HepG2 (cell line): ENCODE measurements around the gene ZNF33A. TPM values are rescaled to one million over a fixed set of nuclear protein-coding genes. Genes with fewer than 3 reads are reported as not detected.

Experiments
- CEBPG ChIP-seq: IDR thresholded peaks from 2 replicates; pipeline ENCODE4 v1.6.1; 2016
- GPN1 ChIP-seq: sonication (generic); formaldehyde crosslinking; IDR thresholded peaks from 2 replicates; pipeline ENCODE4 v1.5.1; 2020; ENCODE audit warnings: missing genetic modification reagents, borderline replicate concordance
- SNAPC2 ChIP-seq: sonication (generic); formaldehyde crosslinking; IDR thresholded peaks from 2 replicates; pipeline ENCODE4 v1.8.1; 2022; ENCODE audit warnings: mild to moderate bottlenecking, missing genetic modification reagents
- STAG1 ChIP-seq: sonication (generic); formaldehyde crosslinking; IDR thresholded peaks from 2 replicates; pipeline ENCODE4 v1.4.0; 2020; ENCODE audit warnings: missing genetic modification reagents
- YEATS2 ChIP-seq: sonication (generic); formaldehyde crosslinking; IDR thresholded peaks from 2 replicates; pipeline ENCODE4 v1.4.0; 2020; ENCODE audit warnings: missing genetic modification reagents, borderline replicate concordance
- ZBTB2 ChIP-seq: sonication (generic); formaldehyde crosslinking; IDR thresholded peaks from 2 replicates; pipeline ENCODE4 v1.8.0; 2022; ENCODE audit warnings: low read depth, missing genetic modification reagents
- ZFP90 ChIP-seq: sonication (generic); formaldehyde crosslinking; IDR thresholded peaks from 2 replicates; pipeline ENCODE4 v1.8.0; 2022; ENCODE audit warnings: missing genetic modification reagents, mild to moderate bottlenecking, inconsistent platforms, borderline replicate concordance
- ZHX2 ChIP-seq, 2 experiments: sonication (generic) in 1 of 2; formaldehyde crosslinking in 1 of 2; IDR thresholded peaks; 2 replicates each; pipeline versions ENCODE4 v1.6.1 to v1.9.0; 2014 to 2022; ENCODE audit warnings: antibody characterized with exemption in 1 of 2, borderline replicate concordance in 1 of 2, inconsistent platforms in 1 of 2, low read depth in 1 of 2, missing genetic modification reagents in 1 of 2
- ZKSCAN1 ChIP-seq: fragments of 150-350 bp; IDR thresholded peaks from 2 replicates; pipeline ENCODE4 v1.6.1; 2014; ENCODE audit warnings: low read length
- ZNF605 ChIP-seq: sonication (generic); formaldehyde crosslinking; IDR thresholded peaks from 2 replicates; pipeline ENCODE4 v1.8.0; 2022; ENCODE audit warnings: mild to moderate bottlenecking, missing genetic modification reagents
- ZNF746 ChIP-seq: sonication (generic); formaldehyde crosslinking; IDR thresholded peaks from 2 replicates; pipeline ENCODE4 v1.8.0; 2022; ENCODE audit warnings: mild to moderate bottlenecking, missing genetic modification reagents
- ZNF777 ChIP-seq: sonication (generic); formaldehyde crosslinking; IDR thresholded peaks from 2 replicates; pipeline ENCODE4 v1.4.0; 2020; ENCODE audit warnings: missing genetic modification reagents
- ZNF891 ChIP-seq: sonication (generic); formaldehyde crosslinking; IDR thresholded peaks from 2 replicates; pipeline ENCODE4 v1.5.0; 2020; ENCODE audit warnings: mild to moderate bottlenecking, missing genetic modification reagents
- polyA plus RNA-seq, 8 experiments: library from polyadenylated mRNA; depleted of rRNA in 3 of 8; stranded (reverse) in 7 of 8; unstranded in 1 of 8; fragments of >200 nt; fragmentation: Illumina TruSeq in 4 of 8; extraction: Trizol in 4 of 8; gene quantifications; 2 replicates each; pipeline versions ENCODE4 v1.2.1 to v1.2.3, GENCODE V29; 2011 to 2016; ENCODE audit warnings: low read depth in 4 of 8, missing spikeins in 1 of 8, mixed read lengths in 1 of 8; ENCODE audit not compliant: insufficient read depth in 1 of 8
- total RNA-seq, 5 experiments: library from RNA; depleted of rRNA; stranded (reverse); fragments of >200 nt; fragmentation: Illumina TruSeq; extraction: Trizol; gene quantifications; 2 replicates each; pipeline ENCODE4 v1.2.3, GENCODE V29; 2016; ENCODE audit warnings: low read depth in 1 of 5
- TF ChIP-seq, protein P1 (sequence below): sonication (generic); formaldehyde crosslinking; IDR thresholded peaks from 2 replicates; pipeline ENCODE4 v1.4.0; 2020; ENCODE audit warnings: missing genetic modification reagents
- TF ChIP-seq, protein P2 (sequence below): sonication (generic); formaldehyde crosslinking; IDR thresholded peaks from 2 replicates; pipeline ENCODE4 v1.4.0; 2020; ENCODE audit warnings: mild to moderate bottlenecking, missing genetic modification reagents

ZNF33A gene
- total and polyA plus RNA-seq, 2 of the 13 experiments (the other 11 are each of a cell fraction or from before 2014, with no cell fraction given): 13.1 to 22.5 TPM

DNA sequence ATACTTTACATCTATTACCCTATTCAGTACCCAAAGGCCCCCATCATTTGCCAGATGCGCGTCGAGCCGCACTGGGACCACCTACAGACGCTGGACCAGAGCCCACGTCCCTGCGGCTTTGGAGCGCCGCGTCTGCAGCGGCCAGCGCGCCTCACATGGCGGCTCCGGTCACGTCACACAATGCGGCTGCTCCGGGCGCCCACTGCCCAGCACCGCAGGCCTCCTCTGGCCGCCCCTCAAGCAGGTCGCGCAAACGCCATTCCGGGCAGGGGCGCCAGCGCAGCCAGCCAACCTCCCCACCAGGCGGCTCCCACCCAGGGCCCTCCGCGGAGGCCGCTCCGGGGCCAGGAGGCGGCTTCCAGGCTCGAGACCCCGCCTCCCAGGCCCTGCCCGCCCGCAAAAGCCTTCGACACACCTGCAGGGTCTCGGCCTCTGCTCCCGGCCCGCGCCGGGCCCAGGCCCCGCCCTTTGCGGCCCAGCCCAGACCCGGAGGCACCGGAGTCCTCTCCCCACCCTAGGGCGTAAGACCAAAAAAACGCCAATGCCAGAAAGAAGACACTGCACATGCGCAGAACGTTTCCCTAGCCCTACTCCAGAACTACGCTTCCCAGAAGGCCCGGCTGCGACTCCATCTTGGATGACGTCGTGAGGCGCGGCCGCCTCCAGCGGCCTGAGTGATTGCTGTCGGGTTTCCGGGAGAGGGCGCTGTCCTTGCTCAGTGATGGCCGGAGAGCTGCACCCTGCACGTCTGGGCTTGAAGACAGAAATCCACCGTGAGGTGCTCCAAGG is 34.2 kb upstream of the ZNF33A start, which contains the start of gene ZNF25 (continued):
- TF ChIP-seq, protein P1, sequence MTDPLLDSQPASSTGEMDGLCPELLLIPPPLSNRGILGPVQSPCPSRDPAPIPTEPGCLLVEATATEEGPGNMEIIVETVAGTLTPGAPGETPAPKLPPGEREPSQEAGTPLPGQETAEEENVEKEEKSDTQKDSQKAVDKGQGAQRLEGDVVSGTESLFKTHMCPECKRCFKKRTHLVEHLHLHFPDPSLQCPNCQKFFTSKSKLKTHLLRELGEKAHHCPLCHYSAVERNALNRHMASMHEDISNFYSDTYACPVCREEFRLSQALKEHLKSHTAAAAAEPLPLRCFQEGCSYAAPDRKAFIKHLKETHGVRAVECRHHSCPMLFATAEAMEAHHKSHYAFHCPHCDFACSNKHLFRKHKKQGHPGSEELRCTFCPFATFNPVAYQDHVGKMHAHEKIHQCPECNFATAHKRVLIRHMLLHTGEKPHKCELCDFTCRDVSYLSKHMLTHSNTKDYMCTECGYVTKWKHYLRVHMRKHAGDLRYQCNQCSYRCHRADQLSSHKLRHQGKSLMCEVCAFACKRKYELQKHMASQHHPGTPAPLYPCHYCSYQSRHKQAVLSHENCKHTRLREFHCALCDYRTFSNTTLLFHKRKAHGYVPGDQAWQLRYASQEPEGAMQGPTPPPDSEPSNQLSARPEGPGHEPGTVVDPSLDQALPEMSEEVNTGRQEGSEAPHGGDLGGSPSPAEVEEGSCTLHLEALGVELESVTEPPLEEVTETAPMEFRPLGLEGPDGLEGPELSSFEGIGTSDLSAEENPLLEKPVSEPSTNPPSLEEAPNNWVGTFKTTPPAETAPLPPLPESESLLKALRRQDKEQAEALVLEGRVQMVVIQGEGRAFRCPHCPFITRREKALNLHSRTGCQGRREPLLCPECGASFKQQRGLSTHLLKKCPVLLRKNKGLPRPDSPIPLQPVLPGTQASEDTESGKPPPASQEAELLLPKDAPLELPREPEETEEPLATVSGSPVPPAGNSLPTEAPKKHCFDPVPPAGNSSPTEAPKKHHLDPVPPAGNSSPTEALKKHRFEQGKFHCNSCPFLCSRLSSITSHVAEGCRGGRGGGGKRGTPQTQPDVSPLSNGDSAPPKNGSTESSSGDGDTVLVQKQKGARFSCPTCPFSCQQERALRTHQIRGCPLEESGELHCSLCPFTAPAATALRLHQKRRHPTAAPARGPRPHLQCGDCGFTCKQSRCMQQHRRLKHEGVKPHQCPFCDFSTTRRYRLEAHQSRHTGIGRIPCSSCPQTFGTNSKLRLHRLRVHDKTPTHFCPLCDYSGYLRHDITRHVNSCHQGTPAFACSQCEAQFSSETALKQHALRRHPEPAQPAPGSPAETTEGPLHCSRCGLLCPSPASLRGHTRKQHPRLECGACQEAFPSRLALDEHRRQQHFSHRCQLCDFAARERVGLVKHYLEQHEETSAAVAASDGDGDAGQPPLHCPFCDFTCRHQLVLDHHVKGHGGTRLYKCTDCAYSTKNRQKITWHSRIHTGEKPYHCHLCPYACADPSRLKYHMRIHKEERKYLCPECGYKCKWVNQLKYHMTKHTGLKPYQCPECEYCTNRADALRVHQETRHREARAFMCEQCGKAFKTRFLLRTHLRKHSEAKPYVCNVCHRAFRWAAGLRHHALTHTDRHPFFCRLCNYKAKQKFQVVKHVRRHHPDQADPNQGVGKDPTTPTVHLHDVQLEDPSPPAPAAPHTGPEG (CRISPR knock-in tag): peak; percentile 86
- TF ChIP-seq ZNF777: peak; percentile 58
- TF ChIP-seq STAG1 (CRISPR knock-in tag): peak; percentile 74
- peak; percentile 57; the same call in 1 of the 2 replicates for TF ChIP-seq ZNF605 (CRISPR knock-in tag)
- TF ChIP-seq YEATS2 (CRISPR knock-in tag): peak; percentile 85
- TF ChIP-seq ZHX2 (IDR thresholded peaks at IDR 0.05; ENCODE audit: low read depth): peak; percentile 88
- TF ChIP-seq ZHX2 (CRISPR knock-in tag; IDR thresholded peaks at IDR 0.05; ENCODE audit: borderline replicate concordance): no peak; the same call in 1 of the 2 replicates
- TF ChIP-seq ZKSCAN1: no peak
- no peak; the same call in 1 of the 2 replicates for TF ChIP-seq ZFP90 (CRISPR knock-in tag)
- TF ChIP-seq ZNF746 (CRISPR knock-in tag): no peak; the same call in 1 of the 2 replicates
- TF ChIP-seq SNAPC2 (CRISPR knock-in tag): no peak
- peak; percentile 72; the same call in 1 of the 2 replicates for TF ChIP-seq GPN1
- TF ChIP-seq ZBTB2: peak; percentile 68
- no peak for TF ChIP-seq CEBPG (CRISPR knock-in tag)
- TF ChIP-seq, protein P2, sequence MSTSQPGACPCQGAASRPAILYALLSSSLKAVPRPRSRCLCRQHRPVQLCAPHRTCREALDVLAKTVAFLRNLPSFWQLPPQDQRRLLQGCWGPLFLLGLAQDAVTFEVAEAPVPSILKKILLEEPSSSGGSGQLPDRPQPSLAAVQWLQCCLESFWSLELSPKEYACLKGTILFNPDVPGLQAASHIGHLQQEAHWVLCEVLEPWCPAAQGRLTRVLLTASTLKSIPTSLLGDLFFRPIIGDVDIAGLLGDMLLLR: no peak
- TF ChIP-seq ZNF891 (CRISPR knock-in tag): no peak
